Uterine smooth muscle cell (primary cell): ENCODE data around the gene TRIM47. TPM values are rescaled to one million over a fixed set of nuclear protein-coding genes. Genes with fewer than 3 reads are reported as not detected.

Experiments
- total RNA-seq: library from RNA; depleted of rRNA; stranded (reverse); fragments of >200 nt; gene quantifications from 2 replicates; pipeline ENCODE4 v1.2.3, GENCODE V29; 2014

The TRIM47 gene, protein sequence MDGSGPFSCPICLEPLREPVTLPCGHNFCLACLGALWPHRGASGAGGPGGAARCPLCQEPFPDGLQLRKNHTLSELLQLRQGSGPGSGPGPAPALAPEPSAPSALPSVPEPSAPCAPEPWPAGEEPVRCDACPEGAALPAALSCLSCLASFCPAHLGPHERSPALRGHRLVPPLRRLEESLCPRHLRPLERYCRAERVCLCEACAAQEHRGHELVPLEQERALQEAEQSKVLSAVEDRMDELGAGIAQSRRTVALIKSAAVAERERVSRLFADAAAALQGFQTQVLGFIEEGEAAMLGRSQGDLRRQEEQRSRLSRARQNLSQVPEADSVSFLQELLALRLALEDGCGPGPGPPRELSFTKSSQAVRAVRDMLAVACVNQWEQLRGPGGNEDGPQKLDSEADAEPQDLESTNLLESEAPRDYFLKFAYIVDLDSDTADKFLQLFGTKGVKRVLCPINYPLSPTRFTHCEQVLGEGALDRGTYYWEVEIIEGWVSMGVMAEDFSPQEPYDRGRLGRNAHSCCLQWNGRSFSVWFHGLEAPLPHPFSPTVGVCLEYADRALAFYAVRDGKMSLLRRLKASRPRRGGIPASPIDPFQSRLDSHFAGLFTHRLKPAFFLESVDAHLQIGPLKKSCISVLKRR
- total RNA-seq: 3.2 and 4.5 TPM in 2 replicates

DNA sequence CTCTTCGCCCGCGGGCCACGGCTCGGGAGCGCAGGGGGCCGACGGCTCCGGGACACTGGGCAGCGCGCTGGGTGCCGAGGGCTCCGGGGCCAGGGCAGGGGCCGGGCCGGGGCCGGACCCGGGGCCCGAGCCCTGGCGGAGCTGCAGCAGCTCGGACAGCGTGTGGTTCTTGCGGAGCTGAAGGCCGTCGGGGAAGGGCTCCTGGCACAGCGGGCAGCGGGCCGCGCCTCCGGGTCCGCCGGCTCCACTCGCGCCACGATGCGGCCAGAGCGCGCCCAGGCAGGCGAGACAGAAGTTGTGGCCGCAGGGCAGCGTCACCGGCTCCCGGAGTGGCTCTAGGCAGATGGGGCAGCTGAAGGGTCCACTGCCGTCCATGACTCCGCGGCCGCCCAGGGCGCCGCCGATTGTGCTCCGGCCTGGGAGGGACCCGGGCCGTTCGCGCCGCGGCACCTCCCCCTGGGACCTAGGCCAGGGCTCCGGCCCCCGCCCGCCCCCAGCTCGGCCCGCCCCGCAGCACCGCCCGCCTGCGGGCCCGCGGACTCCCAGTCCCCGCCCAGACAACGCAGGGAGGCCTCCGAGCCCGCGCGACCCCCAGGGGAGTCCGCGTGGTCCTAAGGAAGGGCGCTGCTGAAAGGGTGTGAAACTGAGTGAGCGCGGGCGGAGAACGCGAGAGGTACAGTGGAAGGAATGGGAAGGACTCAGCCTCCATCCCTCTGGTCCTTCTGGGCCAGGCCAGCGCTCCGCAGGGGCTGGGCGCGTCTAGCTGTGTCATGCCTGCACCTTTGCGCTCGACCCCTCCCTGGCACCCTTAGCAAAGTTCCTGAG, at the start of gene TRIM47:
TSS of gene TRIM47 (minus strand) at position 408 of the 825 bp plus-strand sequence. CDS start at position 375, 33 bp downstream.

DNA sequence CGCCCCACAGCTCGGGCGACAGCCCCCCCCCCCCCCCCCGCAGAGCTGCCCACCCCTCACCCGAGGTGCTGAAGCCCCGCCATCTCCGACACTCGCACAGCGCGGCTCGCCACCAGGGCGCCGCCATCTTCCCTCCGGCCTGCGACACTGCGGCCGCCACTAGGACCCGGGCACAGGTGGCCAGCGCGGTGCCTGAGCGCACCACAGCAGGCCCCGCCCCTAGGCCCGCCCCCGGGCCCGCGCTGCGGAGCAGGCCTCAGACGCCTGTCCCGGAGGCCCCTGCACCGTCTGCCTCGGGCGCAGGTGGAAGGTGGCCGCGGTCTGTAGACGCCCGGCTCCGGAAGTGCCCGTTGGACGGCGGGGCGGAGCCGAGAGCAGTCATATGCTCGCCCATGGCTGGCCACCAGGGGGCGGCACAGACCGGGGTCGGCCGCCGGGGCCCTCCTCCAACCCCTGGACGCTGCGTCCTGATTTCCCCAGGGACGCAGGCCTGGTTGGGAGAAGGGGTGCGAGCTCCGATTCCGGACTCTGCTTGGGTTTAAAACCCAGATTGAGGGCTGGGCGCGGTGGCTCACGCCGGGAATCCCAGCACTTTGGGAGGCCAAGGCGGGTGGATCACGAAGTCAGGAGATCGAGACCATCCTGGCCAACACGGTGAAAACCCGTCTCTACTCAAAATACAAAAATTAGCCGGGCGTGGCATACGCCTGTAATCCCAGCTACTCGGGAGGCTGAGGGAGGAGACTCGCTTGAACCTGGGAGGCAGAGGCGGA, 26.6 kb upstream of the TRIM47 start, which contains the start of gene MRPL38:
TSS of gene MRPL38 (minus strand) at position 136 of the 773 bp plus-strand sequence. CDS start at position 127, 9 bp downstream.

DNA sequence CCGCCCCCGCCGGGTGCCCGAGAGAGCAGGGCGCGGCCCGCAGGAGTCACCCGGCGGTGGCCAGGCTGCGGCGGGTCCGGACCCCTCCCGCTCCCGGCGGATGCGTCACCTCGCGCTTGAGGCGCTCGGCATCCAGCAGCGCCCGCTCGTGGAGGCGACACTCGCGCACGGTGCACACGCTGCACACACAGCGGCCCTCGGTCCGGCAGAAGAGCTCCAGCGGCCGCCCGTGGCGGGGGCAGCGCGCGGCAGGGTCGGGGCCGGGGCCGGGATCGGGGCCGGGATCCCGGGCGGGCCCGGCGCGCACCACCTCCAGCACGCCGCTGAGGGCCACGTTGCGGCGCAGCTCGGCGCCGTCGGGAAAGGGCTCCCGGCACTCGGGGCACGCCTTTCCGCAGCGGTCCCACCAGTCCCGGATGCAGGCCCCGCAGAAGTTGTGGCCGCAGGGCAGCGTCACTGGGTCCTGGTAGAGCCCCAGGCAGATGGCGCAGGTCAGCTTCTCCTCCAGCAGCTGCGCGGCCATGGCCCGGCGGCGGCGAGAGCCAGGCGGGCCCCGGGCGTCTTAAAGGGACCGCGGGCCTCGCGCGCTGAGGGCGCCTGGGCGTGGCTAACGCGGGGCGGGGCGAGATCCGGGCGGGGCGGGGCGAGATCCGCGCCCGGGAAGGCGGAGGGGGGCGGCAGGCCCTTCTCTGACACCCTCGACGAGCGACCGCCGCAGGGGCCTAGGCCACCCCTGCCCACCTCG, 18.2 kb upstream of the TRIM47 start, which contains the start of gene TRIM65:
TSS of gene TRIM65 (minus strand) at position 537 of the 745 bp plus-strand sequence. CDS start at position 523, 14 bp downstream.

DNA sequence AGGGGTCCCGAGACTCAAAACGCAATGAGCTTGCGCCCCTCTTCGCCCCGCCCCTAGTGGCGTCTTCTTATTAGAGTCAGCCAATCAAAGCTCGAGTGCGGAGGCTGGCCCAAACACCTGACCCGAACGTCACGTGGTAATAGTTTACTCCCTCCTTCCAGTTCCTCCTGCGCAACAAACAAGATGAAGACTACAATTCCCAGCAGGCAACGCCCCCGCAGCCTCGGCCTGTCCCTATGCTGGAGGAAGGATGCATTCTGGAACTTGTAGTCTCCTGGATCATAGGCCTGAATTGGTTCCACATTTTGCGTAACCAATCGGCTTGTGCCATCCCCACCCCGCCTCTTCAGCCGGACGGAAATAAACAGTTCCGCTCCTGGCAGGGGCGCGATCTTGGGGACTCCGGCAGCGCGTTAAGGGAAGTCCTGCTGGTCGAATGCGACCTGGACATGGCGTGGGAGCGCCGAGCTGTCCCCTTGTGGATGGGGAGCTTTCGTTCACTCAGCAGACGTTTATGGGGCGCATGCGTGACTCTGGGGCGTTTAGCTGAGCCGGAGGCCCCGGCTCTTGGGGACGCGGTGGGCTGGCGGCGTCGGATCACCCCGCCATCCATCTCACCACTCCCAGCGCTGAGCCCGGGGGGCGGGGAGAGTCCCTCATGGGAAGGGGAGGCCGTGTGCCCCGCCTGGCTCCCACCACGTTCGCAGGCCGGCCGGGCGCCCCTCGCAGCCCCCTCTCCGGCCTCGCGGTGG, 22.9 kb downstream of the TRIM47 start, which contains the start of gene WBP2:
TSS of gene WBP2 (minus strand) at position 26 of the 752 bp plus-strand sequence. CDS start 38 bp downstream, outside the sequence.

DNA sequence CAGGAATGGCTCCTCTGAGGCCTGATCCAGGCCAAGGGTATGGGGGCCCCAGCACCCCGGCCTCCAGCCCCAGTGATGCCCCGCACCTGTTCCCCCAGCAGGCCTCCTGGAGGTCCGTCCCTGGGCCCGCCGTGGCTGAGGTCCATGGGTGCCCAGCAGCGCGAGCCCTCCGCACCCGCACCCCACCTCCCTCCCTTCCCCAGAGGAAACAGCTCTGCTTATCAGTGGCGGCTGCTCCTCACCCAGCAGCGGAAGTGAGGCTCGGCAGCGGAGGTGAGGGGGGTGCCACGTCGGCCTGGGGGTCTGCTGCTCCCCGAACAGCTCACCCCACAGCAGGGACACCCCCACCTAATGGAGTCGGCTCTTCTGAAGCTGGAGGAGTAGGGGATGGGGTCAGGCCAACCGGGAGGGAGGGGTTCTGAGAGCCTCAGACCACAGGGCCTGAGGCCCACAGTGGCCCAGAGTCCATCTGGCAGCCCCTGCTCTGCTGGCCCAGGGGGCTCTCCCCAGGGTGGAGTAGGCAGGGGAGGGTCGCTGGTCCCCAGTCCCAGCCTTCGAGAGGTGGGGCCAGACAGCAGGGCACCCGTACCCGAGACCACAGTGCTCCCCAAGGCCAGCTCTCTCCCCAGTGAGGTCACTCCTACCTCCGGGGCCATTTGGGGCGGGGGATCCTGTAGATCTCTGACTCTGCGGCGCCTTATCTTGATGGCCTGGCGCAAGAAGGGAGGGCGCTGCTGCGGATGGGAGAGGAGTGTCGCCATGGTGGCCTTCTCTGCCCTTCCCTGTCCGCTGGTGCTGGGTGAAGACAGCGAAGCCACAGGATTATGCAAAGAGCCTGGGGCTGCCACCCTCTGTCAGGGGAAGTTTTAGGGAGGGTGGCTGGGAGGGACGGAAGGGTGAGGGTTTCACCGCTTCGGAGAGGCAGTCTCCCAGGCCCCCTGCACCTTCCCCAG, 34.5 kb downstream of the TRIM47 start, which contains the start of gene UNC13D:
TSS of gene UNC13D (minus strand) at position 828 of the 953 bp plus-strand sequence. CDS start at position 761, 67 bp downstream.

Other genes with a start within 250 kb of the TRIM47 start
- not detected in 2 replicates for gene SMIM5, start 245.1 kb downstream of the TRIM47 start, total RNA-seq
- gene RECQL5, start 211.4 kb downstream of the TRIM47 start, total RNA-seq: 19.1 and 23.4 TPM in 2 replicates
- gene SAP30BP, start 211.2 kb downstream of the TRIM47 start, total RNA-seq: 56.0 and 84.6 TPM in 2 replicates
- under 0.01 and 0.62 TPM in 2 replicates for gene ITGB4, start 157.1 kb downstream of the TRIM47 start, total RNA-seq
- gene GALK1, start 113.4 kb downstream of the TRIM47 start, total RNA-seq: 39.5 and 41.5 TPM in 2 replicates
- 17.1 and 19.6 TPM in 2 replicates for gene UNK, start 93.8 kb downstream of the TRIM47 start, total RNA-seq
- gene UNC13D, start 34.2 kb downstream of the TRIM47 start, total RNA-seq: 1.00 and 1.2 TPM in 2 replicates
- 20.4 and 26.5 TPM in 2 replicates for gene WBP2, start 23.2 kb downstream of the TRIM47 start, total RNA-seq
- gene TRIM65, start 18.4 kb upstream of the TRIM47 start, total RNA-seq: 23.2 and 23.8 TPM in 2 replicates
- 31.6 and 33.8 TPM in 2 replicates for gene MRPL38, start 26.3 kb upstream of the TRIM47 start, total RNA-seq
- 15.2 and 19.8 TPM in 2 replicates for gene FBF1, start 62.5 kb upstream of the TRIM47 start, total RNA-seq
- 55.0 and 63.2 TPM in 2 replicates for gene ACOX1, start 100.6 kb upstream of the TRIM47 start, total RNA-seq
- gene TEN1, start 100.7 kb upstream of the TRIM47 start, total RNA-seq: 16.5 and 18.2 TPM in 2 replicates
- 2.9 and 3.2 TPM in 2 replicates for gene CDK3, start 122.3 kb upstream of the TRIM47 start, total RNA-seq
- 0.12 and 0.22 TPM in 2 replicates for gene EVPL, start 148.7 kb upstream of the TRIM47 start, total RNA-seq
- 43.7 and 46.9 TPM in 2 replicates for gene SRP68, start 193.9 kb upstream of the TRIM47 start, total RNA-seq
- gene GALR2, start 196.2 kb upstream of the TRIM47 start, total RNA-seq: not detected in 2 replicates
- 0.12 TPM in 1 of 2 replicates, not detected in the other for gene ZACN, start 200.6 kb upstream of the TRIM47 start, total RNA-seq
- 79.9 and 89.2 TPM in 2 replicates for gene EXOC7, start 225.2 kb upstream of the TRIM47 start, total RNA-seq